ENCODE results near the gene UBE3D.

GRCh38 chr6:82875573-82876185 is 190.0 kb downstream of the UBE3D start:
- TF ChIP-seq CTCF (IDR thresholded peaks at IDR 0.05; ENCODE audit: insufficient read depth, low read depth, low read length) (no peak), EZH2 (IDR thresholded peaks at IDR 0.05; ENCODE audit: insufficient read depth, low read length) (no peak)
